Esophagus mucosa (tissue), 1 donor: ENCODE results near the gene BEX4. TPM values are rescaled to one million over a fixed set of nuclear protein-coding genes. Genes with fewer than 3 reads are reported as not detected.
A peak's percentile ranks its signal among the peaks of the same experiment; 100 is the strongest.

Experiments
- ATAC-seq: fragments of 200-7000 bp; cut with Tn5 transposase; one replicate; pipeline ENCODE4 v1.9.1; 2020
- total RNA-seq: library from RNA; stranded (reverse); gene quantifications from one replicate; pipeline ENCODE4 v1.2.4, GENCODE V29; 2023
- donor health status: DM: yes; HTN: yes; CAD: no.

BEX4 gene
- total RNA-seq, 1 donor from 2014 or later = 12.2 TPM

DNA sequence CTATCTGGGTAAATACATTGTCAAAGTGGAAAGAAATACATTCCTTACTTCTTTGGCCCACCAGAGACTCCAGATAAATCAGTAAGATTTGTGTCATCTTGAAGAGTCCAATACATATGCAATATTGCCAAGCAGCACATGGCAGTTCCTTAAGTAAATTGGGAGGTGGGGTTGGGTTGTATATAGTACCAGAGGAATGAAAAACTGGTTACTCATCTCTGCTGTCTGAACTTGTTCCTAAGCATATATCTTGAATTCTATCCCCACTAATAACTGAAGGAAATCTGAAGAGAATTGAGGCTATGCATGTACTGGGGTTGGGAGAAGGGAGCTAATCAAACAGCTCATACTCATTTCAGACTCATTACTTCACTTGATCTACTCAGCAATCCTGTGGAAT, 25.2 kb downstream of the BEX4 start:
- ATAC-seq = no peak

- no peak for ATAC-seq
These were observed 33.6 kb downstream of the BEX4 start for GRCh38 chrX:103248553-103248952.

DNA sequence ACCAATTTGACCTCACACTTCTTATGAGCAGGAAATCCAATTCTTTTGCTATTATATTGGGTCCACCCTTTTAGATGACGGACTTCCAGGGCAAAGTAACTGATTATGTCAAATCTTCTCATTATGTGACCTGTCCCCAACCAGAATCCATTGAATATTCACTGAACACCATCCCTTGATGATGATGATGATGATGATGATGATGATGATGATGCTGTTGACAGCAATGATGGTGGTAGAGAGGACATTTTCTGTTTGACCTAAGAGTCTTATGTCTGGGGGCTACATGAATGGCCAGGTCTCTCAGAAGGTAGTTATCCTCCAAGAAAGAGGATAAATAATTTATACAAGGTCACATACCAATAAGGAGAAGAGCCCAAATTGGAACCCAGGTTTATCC, 34.9 kb downstream of the BEX4 start:
- no peak for ATAC-seq

DNA sequence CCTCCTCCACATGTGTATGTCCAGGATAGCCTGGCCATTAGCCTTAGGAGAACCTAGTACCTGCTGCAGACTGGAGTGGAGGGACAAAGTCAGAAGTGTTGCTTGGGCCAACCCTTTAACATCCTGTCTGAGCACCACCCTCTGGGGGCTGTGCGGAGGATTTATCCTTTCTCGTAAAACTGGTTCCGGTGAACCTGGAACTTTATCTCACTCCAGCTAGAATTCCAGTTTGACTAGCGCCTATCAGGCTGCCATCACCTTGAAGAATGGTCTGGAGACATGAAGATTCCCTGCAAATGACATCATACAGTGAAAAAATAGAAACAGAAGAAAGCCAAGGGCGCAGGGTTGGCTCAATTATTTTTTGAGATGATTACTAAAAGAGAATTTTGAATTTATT, 36.1 kb downstream of the BEX4 start:
- ATAC-seq = peak; percentile 44

DNA sequence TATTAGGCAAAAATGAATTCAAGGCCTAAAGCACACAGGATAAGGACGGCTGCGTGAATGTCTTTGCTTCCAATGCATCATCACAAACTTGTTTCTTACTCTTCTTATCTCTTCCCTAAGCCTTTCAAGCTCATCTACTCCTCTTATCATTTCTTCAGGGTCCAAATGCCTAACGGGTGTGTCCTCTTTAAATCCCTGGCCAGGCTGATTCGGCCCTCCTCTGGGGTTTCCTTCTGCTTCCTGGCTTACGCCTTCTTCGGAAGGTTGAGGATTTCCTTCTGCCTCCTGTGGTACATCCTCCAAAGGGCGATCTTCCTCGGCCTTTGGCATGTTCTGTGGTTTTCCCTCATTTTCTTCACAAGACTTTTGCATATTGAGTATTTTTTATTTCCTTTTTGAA, 38.7 kb downstream of the BEX4 start:
- ATAC-seq = no peak

DNA sequence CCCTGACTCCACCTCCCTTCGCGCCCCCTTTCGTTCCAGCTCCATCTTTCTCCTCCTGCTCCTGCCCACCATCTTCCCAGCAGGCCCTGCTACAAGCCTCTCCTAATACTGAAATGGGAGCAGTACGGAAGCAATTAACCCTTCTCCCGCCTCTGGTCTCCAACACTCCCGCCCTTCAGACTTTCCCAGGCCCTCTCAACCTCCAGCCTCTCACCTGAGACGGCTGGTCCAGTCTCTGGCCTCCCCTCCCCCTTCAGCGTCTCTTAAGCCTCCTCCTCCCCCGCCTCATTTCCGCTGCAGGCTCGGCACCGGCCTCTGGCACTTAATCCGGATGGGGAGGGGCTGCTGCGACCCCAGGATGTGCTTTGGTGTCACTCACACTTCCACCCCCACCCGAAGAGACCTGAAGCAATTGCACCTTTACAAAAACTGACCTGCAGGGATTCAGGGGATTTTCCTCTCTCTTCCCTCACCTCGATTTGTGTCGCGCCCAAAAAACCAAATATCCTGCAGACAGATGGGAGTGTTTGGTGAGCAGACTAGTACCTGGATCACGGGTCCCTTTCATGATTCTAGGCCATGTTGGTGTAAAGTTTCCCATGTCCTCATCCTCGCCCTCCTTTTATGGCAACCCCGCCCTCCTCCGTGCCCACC, 39.4 kb downstream of the BEX4 start:
- ATAC-seq = peak; percentile 37

DNA sequence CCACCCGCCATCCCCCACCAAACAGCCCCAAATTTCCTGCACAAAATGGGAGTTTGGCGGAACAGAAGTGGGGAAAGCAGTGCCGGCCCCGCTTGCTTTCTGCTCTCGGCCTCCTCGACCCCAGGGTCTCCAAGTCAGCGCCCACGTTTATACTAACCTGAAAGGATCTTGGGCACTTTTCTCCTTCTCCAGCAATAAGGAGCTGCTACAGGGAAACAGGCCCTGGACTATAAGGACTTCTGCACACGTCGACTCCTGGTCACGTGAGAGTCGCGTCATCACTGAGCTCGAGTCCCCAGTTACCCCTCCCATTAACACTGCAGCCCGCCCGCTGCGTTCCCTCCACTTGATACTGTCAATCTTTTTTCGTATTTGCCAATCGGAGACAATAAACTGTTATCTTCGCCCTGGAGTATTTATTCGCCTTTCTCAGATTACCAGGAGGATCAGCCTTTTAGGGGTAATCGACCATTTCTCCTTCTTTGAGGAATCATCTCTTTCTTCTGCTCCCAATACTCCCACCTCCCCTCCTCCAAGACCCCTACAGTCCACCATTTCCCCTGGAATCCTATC, 40.1 kb downstream of the BEX4 start, which contains the start of gene TCEAL8:
TCEAL8 (minus strand) TSS at position 235 of the 573 bp plus-strand sequence. CDS start 1,176 bp downstream, outside the sequence.
- ATAC-seq = peak; percentile 89

DNA sequence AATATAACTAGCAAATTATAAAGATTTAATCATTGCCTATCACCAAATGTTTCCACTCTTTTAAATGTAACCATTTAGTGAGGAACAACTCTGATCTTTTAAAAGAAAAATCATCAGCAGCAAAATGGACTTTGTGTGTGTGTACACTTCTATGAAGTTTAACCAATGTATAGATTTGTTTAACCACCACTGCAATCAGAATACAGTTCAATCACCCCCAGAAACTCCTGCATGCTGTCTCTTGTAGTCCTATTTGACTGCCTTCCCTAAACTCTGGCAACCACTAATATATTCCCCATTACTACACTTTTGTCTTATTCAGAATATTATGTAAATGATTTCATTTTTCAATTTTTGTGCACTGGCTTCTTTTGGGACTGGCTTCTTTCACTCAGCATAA, 41.7 kb downstream of the BEX4 start:
- ATAC-seq = no peak

- ATAC-seq = no peak
These were observed 43.4 kb downstream of the BEX4 start for GRCh38 chrX:103258275-103258674.

Other genes starting within 250 kb of the BEX4 start
- not detected for gene BEX1, start 150.9 kb upstream of the BEX4 start, total RNA-seq
- not detected for gene NXF3, start 122.0 kb upstream of the BEX4 start, total RNA-seq
- gene TCEAL8, start 40.0 kb downstream of the BEX4 start, total RNA-seq = 21.0 TPM
- not detected for gene TCEAL5, start 61.6 kb downstream of the BEX4 start, total RNA-seq
- gene BEX2, start 95.9 kb downstream of the BEX4 start, total RNA-seq = 5.2 TPM
- gene TCEAL7, start 115.1 kb downstream of the BEX4 start, total RNA-seq = 0.16 TPM
- 17.4 TPM for gene TCEAL9, start 141.4 kb downstream of the BEX4 start, total RNA-seq
- 46.9 TPM for gene BEX3, start 161.4 kb downstream of the BEX4 start, total RNA-seq